ENCODE data around the gene RAX2.

The RAX2 gene

GRCh38 chr19:3771906-3772455 is at the start of gene RAX2:
Gene RAX2, minus strand, starts transcription at chr19:3772228. Its CDS starts 486 bp downstream, at chr19:3771742.
- TF ChIP-seq GATA2 (IDR thresholded peaks at IDR 0.05; ENCODE audit: low read depth, low read length) = no peak
- TF ChIP-seq GATA3 (IDR thresholded peaks at IDR 0.05; ENCODE audit: low read depth, low read length) = no peak

DNA sequence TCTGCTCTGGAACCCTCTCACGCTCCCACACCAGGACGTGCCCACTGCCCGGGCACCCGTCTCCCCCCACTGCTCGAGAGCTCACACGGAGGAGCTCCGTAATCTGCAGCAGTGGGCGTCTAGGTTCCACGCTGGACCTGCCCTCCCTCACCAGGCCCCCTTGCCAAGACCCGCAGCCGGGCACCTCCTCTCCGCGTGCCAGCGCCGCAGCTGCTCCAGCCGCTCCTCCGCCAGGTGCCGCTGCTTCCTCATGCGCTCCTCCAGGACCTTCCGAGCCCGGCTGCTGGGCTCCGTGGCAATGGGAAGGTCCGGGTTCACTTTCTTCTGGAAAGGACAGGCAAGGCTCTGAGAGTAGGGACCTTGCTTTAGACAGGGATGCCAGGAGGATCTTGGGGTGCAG is 49.1 kb upstream of the RAX2 start:
- TF ChIP-seq GATA3 (IDR thresholded peaks at IDR 0.05; ENCODE audit: low read depth, low read length) = no peak
- TF ChIP-seq GATA2 (IDR thresholded peaks at IDR 0.05; ENCODE audit: low read depth, low read length) = no peak

DNA sequence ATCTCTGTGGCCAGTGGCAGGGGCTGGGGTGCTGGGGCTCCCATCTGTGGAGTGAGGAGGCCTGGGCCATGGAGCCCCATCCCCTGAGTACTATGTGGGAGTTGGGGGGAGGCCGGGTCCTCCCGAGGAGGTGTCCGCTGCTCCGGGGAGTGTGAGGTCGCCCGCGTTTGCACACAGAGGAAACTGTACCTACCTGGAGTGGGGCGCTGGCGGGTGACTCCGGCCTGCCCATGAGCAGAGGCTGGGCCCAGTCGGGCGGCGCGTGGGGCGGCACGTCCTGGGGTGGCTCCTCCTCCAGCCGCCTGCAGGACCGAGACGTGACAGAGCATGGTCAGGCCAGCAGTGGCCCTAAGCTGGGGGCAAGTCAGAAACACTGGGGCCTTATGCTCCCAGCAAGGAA is 48.0 kb upstream of the RAX2 start:
- no peak for TF ChIP-seq GATA2 (IDR thresholded peaks at IDR 0.05; ENCODE audit: low read depth, low read length)
- no peak for TF ChIP-seq GATA3 (IDR thresholded peaks at IDR 0.05; ENCODE audit: low read depth, low read length)

DNA sequence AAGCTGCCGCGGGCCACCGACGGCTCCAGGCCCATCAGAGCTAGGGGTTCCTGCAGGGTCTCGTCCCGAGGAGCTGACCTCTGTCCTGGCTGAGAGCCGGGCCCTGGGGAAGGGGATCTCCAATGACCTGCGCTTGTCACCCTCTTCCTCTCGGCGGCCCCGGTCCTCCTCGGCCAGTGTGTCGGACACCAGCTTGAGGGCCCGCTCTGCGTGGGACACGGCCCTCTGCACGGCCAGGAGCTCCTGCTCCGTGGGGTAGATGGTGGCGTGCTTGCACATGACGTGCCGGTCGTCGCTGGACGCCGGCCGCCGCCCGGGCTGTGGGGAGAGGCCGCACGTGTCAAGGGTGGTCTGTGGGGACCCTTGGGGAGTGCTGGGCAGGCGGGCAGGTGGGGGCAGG is 46.9 kb upstream of the RAX2 start:
- TF ChIP-seq GATA3 (IDR thresholded peaks at IDR 0.05; ENCODE audit: low read depth, low read length) (no peak), GATA2 (IDR thresholded peaks at IDR 0.05; ENCODE audit: low read depth, low read length) (no peak)

DNA sequence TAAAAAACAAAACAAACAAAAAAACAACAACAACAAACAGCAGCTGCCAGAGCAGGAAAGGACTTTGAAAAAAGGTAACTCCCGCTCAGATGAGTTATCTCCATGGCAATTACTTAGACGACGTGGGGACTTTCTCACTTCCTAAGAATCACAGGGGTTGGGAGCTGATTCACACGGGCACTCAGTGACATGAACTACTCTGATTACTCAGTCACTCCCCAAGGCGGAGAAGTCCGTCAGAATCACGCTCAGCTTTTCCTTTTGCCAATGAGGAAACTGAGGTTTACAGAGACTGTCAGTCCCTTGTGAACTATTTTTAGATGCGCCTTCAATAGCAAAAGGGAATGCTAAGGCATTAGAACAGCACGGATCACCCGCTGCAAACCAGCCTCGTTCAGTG is 46.4 kb upstream of the RAX2 start:
- TF ChIP-seq GATA3 (IDR thresholded peaks at IDR 0.05; ENCODE audit: low read depth, low read length) = no peak
- no peak for TF ChIP-seq GATA2 (IDR thresholded peaks at IDR 0.05; ENCODE audit: low read depth, low read length)

GRCh38 chr19:3817761-3818160 is 45.7 kb upstream of the RAX2 start:
- TF ChIP-seq GATA2 (IDR thresholded peaks at IDR 0.05; ENCODE audit: low read depth, low read length) (no peak), GATA3 (IDR thresholded peaks at IDR 0.05; ENCODE audit: low read depth, low read length) (no peak)

DNA sequence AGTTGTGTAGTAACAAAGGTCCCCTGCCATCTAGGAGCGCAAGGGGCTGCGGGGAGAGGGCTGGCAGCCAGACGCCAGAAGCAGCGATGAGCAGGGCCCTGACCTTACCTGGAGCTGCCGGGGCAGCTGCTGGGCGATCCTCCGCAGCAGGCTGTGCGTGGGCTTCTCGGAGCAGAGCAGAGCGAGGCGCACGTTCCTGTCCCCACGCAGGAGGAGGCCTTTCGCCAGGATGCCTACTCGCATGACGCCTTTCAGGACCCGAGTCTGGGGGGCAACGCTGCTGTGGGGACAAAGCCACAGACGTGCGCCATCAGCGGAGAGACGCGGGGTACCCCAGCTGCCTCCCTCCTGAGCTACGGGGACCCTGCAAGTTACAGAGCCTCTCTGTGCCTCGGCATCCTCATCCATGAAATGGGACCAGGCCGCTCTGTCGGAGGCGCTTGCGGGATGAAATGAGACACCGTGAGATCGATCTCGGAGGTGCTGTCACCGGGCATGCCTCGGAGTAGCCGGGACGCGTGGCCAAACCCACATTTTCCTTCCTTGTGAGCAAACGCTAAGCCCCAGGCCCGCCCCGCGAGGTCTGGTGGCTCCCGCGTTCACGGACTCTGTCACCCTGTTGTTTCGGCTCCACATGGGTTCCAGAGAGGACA is 44.7 kb upstream of the RAX2 start:
- TF ChIP-seq GATA3 (IDR thresholded peaks at IDR 0.05; ENCODE audit: low read depth, low read length) (no peak), GATA2 (IDR thresholded peaks at IDR 0.05; ENCODE audit: low read depth, low read length) (no peak)

GRCh38 chr19:3814648-3815047 is 42.6 kb upstream of the RAX2 start:
- TF ChIP-seq GATA2 (IDR thresholded peaks at IDR 0.05; ENCODE audit: low read depth, low read length) = no peak
- TF ChIP-seq GATA3 (IDR thresholded peaks at IDR 0.05; ENCODE audit: low read depth, low read length) = no peak

GRCh38 chr19:3813473-3814392 is 41.7 kb upstream of the RAX2 start:
- TF ChIP-seq GATA3 (IDR thresholded peaks at IDR 0.05; ENCODE audit: low read depth, low read length) (no peak), GATA2 (IDR thresholded peaks at IDR 0.05; ENCODE audit: low read depth, low read length) (no peak)

GRCh38 chr19:3810708-3811355 is 38.8 kb upstream of the RAX2 start:
- no peak for TF ChIP-seq GATA2 (IDR thresholded peaks at IDR 0.05; ENCODE audit: low read depth, low read length)
- no peak for TF ChIP-seq GATA3 (IDR thresholded peaks at IDR 0.05; ENCODE audit: low read depth, low read length)

DNA sequence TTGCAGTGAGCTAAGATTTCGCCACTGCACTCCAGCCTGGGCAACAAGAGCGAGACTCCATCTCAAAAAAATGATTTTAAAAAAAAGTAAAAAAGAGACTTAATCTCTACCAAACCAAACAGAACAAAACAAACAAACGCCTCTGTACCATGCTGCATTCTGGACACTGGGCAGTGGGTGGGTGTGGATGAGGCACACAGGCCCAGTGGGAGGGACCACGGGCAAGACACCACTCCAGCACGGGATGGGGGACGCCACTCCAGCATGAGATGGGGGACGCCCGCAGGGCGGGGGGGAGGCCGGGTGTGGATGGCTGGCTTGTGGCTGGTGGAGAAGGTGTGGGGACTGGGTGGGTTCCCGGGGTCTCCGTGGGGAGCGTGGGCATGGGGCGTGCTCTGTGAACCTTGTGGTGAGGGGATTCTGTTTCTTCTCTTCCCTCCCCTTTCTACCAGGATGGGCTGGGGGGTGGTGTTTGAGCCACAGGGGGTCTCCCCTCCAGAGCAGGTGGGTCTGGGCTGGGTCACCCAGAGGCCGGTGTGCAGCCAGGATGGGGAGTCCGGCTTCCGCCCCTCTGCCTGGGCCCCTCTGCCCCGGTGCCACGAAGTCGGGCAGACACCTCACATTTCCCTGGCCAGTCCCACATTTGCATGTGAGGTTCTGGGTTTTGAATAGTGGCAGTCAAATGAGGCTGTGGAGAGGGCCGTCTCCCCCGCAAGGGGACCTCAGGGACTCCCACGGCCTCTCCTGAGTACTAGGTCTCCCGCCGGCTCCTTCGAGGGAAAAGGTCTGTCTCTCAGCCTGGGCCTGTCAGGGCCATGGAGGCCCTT is 38.1 kb upstream of the RAX2 start:
- no peak for TF ChIP-seq GATA3 (IDR thresholded peaks at IDR 0.05; ENCODE audit: low read depth, low read length)
- TF ChIP-seq GATA2 (IDR thresholded peaks at IDR 0.05; ENCODE audit: low read depth, low read length) = no peak

DNA sequence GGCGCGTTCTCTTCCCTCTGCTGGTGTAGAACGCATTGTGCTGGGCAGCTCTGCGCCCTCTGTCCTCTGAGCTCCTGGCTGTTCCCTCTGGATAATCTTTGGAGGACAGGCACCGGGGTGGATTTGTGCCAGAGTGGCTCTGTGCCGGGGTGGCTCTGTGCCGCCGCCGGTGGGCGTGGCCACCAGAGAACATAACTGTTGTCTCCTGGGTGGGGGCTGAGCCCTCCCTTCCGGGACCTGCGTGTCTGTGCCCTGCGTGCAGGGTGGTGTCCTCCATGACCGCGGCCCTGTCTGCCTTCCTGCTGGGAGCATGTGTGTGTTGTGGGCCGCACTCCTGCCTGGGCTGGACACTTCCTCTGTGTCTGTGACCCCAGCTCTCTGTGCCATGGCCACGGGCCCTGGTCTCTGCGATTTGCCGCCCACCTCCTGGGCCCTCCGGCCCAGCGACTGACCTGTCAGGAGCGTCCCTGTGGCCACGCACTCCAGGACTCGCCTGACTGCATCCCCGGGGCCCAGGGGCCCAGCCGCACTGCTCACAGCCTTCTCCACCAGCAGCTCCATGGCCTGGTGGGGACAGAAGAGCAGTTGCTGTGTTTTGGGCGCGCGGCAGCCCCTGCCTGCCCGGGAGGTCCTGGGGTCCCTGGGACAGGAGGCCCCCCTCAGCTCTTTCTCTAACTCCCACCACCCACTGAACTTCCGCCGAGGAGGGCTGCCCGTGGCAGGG is 36.6 kb upstream of the RAX2 start:
- no peak for TF ChIP-seq GATA2 (IDR thresholded peaks at IDR 0.05; ENCODE audit: low read depth, low read length)
- TF ChIP-seq GATA3 (IDR thresholded peaks at IDR 0.05; ENCODE audit: low read depth, low read length) = no peak

Data from SH-SY5Y (cell line).